ENCODE results near the gene RPTOR. TPM values are rescaled to one million over a fixed set of nuclear protein-coding genes. Genes with fewer than 3 reads are reported as not detected.

Gene RPTOR
- total RNA-seq, 4 donors from 2014 or later, result 47.6 to 56.9 (median 55.4) TPM

GRCh38 chr17:81003711-81004475, 459.3 kb downstream of the RPTOR start:
- H3K9me3 ChIP-seq, result no peaks in the 10 kb centered on the region
- H3K27ac ChIP-seq, result no peak overlapping the region
- no peak overlapping the region for H3K4me3 ChIP-seq
- ATAC-seq, result no peak
- peaks cover 40 to 48% (median 47%) of the 10 kb centered on the region in 3 donors for H3K27me3 ChIP-seq
- intact Hi-C loops (cut with DNase I; ENCODE audit: low total_unique reads), result no loop called here
- in situ Hi-C loops (cut with MboI; ENCODE audit: low sequenced_read_pairs in 4 of 4), result no loop called here
- H3K36me3 ChIP-seq, result peaks cover 0 to 11% of the 10 kb centered on the region in 2 donors
- no peak for DNase-seq
- TF ChIP-seq CTCF (IDR thresholded peaks at IDR 0.05 in 4 of 5, conservative IDR thresholded peaks at IDR 0.05 in 1 of 5), result no peak
- no peak for TF ChIP-seq POLR2A (IDR thresholded peaks at IDR 0.05)
- H3K4me1 ChIP-seq, result peaks cover 21 to 31% of the 10 kb centered on the region in 2 donors

- Histone ChIP-seq H3K9me3 (no peaks in the 10 kb centered on the region), H3K27ac (no peak overlapping the region), H3K4me3 (no peak overlapping the region), H3K36me3 (no peaks in the 10 kb centered on the region), H3K4me1 (peaks cover 11 to 15% of the 10 kb centered on the region in 2 donors), H3K27me3 (peaks cover 40 to 48% (median 47%) of the 10 kb centered on the region in 3 donors)
- DNase-seq (no peak), ATAC-seq (no peak)
- in situ Hi-C loops (cut with MboI; ENCODE audit: low sequenced_read_pairs in 4 of 4), result no loop called here
- TF ChIP-seq POLR2A (IDR thresholded peaks at IDR 0.05), result no peak
- intact Hi-C loops (cut with DNase I; ENCODE audit: low total_unique reads), result no loop called here
These were observed 462.3 kb downstream of the RPTOR start for GRCh38 chr17:81006891-81007290.

- ATAC-seq, result no peak
- intact Hi-C loops (cut with DNase I; ENCODE audit: low total_unique reads), result no loop called here
- Histone ChIP-seq H3K4me3 (no peak overlapping the region), H3K36me3 (no peaks in the 10 kb centered on the region), H3K27ac (no peak overlapping the region), H3K9me3 (no peaks in the 10 kb centered on the region), H3K4me1 (peaks cover 4 to 6% of the 10 kb centered on the region in 2 donors), H3K27me3 (peaks cover 40 to 42% (median 40%) of the 10 kb centered on the region in 3 donors)
- in situ Hi-C loops (cut with MboI; ENCODE audit: low sequenced_read_pairs in 4 of 4), result no loop called here
- no peak for DNase-seq
- no peak for TF ChIP-seq POLR2A (IDR thresholded peaks at IDR 0.05)
- TF ChIP-seq CTCF (IDR thresholded peaks at IDR 0.05 in 4 of 5, conservative IDR thresholded peaks at IDR 0.05 in 1 of 5), result no peak
These were observed 463.5 kb downstream of the RPTOR start for GRCh38 chr17:81008140-81008539.

GRCh38 chr17:81009136-81009535, 464.5 kb downstream of the RPTOR start:
- Histone ChIP-seq H3K4me3 (no peak overlapping the region), H3K9me3 (no peaks in the 10 kb centered on the region), H3K27ac (no peak overlapping the region), H3K36me3 (no peaks in the 10 kb centered on the region), H3K27me3 (peaks cover 30 to 33% (median 32%) of the 10 kb centered on the region in 3 donors), H3K4me1 (peaks cover 4 to 6% of the 10 kb centered on the region in 2 donors)
- no peak for DNase-seq
- in situ Hi-C loops (cut with MboI; ENCODE audit: low sequenced_read_pairs in 4 of 4) (no loop called here), intact Hi-C loops (cut with DNase I; ENCODE audit: low total_unique reads) (no loop called here)
- ATAC-seq, result no peak
- TF ChIP-seq POLR2A (IDR thresholded peaks at IDR 0.05), result no peak
- no peak for TF ChIP-seq CTCF (IDR thresholded peaks at IDR 0.05 in 4 of 5, conservative IDR thresholded peaks at IDR 0.05 in 1 of 5)

- no peak for DNase-seq
- in situ Hi-C loops (cut with MboI; ENCODE audit: low sequenced_read_pairs in 4 of 4) (no loop called here), intact Hi-C loops (cut with DNase I; ENCODE audit: low total_unique reads) (no loop called here)
- H3K4me3 ChIP-seq, result no peak overlapping the region
- H3K27ac ChIP-seq, result no peak overlapping the region
- no peak for ATAC-seq
- peaks cover 7 to 12% of the 10 kb centered on the region in 2 donors for H3K4me1 ChIP-seq
- H3K36me3 ChIP-seq, result no peaks in the 10 kb centered on the region
- no peak for TF ChIP-seq CTCF (IDR thresholded peaks at IDR 0.05 in 4 of 5, conservative IDR thresholded peaks at IDR 0.05 in 1 of 5)
- no peak for TF ChIP-seq POLR2A (IDR thresholded peaks at IDR 0.05)
- peaks cover 12 to 15% (median 14%) of the 10 kb centered on the region in 3 donors for H3K27me3 ChIP-seq
- no peaks in the 10 kb centered on the region for H3K9me3 ChIP-seq
These were observed 466.3 kb downstream of the RPTOR start for GRCh38 chr17:81010935-81011334.

Data from gastrocnemius medialis (tissue), 4 donors.